Stimulated activated CD8-positive, alpha-beta memory T cell treated with anti-CD3 and anti-CD28 coated beads, Interleukin-7, amount 100 ng/mL, for 24 hours (primary cell): ENCODE data around the gene FAM177B.

Experiments
- DNase-seq: peaks from one replicate; pipeline ENCODE4 v3.0.0-alpha.2; 2020; ENCODE audit warnings: low read depth

The FAM177B gene

DNA sequence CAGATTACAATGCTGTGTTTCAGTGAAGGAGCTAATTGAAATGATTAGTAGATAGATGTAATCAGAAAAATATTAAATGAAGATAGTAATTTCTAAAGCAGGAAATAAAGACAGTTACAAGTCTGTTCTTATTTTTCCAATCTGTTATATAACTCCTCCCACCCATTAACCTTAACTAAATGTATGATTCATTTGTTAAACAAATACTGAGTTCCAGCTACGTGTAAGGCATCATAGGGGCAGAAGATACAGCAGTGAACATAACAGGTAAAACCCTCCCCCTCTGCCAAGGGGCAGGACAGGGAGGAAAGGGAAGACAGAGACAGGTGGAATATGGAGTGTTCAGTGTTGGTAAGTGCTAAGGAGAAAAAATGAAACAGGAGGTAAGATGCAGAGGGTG is at the start of gene FAM177B:
TSS of gene FAM177B (plus strand) at position 231 of the 400 bp plus-strand sequence. CDS start 9,344 bp downstream, outside the sequence.
- DNase-seq: no peak

DNA sequence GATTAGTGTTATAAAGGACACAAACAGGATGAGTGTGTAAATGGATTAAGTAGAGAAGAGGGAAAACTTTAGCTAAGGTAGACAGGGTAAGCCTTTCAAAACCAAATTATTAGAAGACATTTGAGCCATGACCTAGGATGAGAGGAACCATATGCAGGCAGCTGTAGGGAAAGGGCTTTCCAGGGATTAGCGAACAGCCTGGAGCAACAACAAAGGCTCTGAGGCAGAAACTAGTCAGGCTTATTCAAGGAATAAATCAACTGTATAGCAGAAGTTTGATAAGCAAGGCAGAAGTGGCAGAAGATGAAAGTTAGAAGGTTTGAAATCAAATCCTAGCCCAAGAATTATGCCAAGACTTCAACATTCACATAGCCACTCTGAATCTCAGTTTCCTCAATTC is 46.0 kb upstream of the FAM177B start:
- DNase-seq: no peak

DNA sequence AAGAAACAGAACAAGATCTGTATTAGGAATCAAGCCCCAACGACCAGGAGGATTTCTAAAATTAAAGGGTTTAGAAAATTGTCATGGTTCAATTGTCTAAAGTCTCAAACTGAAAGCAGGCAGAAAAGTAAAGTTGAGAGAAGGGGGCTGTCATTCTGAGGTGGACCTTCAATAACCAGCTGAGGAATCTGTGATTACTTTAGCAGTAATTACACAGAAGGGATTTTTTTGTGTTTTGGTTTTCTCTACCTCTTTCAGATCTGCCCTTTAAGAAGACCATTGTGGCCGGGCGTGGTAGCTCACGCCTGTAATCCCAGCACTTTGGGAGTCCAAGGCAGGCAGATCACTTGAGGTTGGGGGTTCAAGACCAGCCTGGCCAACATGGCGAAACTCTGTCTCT is 42.1 kb upstream of the FAM177B start:
- DNase-seq: no peak

DNA sequence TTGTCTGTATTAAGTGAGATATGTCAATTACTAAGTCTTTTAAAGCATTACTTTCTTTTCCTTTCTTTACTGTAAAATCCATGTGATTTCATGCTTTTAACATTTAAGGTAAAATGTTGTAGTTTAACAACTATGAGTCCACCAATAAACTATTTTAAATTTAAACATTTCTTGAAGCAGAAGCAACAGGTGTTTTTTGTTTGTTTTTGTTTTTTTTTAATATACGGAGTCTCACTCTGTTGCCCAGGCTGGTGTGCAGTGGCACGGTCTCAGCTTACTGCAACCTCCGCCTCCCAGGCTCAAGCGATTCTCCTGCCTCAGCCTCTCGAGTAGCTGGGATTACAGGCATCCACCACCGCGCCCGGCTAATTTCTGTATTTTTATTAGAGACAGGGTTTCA is 40.3 kb upstream of the FAM177B start:
- no peak for DNase-seq

DNA sequence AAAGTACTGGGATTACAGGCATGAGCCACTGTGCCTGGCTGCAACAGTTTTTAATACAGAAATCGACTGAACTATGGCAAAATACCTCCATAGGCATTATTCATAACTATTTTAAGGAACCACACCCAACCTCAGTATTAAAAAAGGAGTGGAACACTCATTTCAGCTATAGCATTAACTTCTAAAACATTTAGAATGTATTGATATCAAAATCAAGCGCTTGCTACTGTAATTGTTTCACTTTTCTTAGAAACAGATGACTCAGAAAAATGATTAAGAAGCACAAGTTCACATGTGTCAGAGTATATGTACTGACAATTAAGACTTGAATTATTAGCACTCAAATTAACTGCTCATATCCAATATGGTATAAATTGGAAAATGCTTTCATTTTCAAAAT is 39.8 kb upstream of the FAM177B start:
- DNase-seq: no peak

DNA sequence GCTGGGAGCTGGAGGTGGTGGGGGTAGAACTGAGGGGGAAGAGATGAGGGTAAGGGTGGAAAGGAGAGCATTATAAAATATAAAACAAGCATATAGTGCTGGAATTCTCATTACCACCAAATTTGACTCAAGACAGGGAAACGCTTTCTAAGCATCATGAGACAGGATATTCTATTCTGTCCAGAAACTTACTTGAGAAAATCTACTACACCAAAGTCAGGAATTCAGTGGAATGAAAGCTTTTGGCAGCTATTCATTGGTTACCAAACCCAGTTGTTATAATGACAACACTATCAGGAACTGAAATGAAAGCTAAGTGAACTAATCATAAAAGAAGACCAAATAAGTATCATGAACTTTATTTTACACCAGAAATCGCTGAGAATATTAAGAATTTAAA is 39.2 kb upstream of the FAM177B start:
- DNase-seq: no peak

DNA sequence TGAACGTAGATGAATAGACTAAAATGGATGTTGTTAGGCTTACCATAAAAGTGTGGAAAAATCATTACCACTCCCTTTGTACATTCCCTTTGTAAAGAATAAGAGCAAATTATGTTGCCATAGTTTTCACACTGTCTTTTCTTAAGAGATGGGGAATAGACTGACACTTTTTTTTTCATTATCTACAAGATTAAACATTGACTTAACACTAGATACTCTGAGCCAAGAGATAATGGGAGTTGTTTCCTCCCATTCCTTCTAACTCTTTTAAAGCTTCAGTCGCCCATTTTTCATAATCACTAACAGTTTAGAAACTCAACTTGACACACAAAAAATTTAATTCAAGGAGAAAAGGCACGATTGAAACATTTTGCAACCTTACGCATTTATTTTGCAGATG is 34.8 kb upstream of the FAM177B start:
- no peak for DNase-seq

DNA sequence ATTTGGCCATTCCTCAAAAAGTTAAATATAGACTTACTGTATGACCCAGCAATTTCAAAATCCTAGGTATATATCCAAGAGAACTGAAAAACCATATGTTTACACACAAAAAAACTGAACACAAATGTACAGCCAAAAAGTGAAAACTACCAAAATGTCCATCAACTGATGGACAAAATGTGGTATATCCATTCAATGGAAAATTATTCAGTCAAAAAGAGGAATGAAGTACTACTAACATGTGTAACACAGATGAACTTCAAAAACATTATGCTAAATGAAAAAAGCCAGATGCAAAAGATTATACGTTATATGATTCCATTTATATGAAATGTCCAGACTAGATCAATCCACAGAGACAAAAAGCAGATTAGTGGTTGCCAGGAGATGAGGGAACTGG is 32.7 kb upstream of the FAM177B start:
- DNase-seq: no peak

DNA sequence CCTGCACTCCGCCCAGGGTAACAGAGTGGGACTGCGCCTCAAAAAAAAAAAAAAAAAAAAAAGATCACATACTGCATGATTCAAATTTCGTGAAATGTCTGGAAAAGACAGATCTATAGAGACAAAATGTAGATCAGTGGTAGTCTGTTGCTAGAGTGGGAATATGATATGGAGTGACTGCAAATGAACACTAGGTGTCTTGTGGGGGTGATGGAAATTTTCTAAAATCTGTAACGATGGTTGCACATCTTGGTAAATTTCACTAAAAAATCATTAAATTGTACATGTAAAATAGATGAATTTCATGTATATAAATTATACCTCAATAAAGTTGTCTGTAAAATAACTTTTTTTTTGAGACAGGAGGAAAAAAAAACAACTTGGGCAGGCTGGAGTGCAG is 30.2 kb upstream of the FAM177B start:
- no peak for DNase-seq

DNA sequence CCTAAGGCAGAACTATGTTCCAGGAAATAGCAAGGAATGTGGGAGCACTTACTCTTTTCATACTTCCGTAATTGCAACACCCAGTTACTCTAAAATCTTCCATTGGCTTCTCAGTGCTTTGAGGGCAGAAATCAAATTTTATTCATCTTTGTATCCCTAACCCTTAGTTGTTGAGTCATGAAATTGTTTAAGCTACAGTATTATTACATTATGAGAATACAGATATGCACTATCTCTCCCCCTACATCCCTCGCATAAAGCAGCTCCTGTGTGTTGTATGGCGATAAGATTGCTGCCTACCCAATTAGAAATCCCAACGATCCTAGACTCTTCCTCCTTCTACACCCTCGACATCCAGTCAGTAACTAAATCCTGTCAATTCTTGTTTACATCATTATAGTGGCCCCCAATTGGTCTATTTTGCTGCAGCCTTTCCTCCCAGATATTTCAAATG is 27.3 kb upstream of the FAM177B start:
- DNase-seq: no peak

DNA sequence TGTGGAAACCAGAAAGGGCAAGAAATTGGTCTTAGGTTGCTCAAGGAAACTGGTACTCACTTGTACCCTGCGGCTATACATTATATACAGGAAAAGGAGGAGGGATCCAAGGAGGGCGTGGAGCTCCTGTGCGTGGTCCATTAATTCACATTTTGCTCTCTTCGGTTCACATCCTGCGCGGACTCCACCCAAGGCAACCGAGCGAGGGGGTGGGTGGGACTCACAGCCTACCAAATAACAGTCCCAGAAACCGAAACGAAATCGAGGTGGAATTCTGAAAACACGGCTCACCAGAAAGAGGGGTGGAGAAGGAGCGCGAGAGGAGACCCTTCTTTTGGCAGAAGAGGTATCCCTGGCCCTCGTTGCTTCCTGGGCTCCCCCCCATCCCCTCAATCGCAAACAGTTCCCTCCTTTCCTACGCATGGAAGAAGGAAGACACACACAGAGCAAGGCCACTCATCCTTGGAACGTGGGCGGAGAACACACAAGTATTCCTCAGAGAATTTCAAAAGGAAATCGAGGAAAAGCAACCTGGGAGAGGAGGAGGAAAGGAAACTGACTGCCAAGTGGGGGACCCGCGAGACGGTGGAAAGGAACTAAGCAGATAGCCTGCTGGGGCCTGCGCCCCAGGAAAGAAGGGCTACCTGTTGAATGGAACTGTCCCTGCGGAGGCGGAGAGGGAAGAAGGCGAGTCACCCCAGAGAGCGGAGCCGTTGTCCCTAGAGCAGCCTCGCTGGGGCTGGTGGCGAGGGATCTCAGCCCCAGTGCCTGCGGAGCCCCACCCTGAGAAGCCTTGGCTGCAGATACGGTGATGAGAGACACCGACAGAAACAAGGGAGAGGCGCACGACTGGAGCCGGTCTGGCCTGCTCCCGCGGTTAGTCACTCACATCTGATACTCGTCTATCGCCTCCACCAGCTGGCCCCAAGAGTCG is 25.4 kb upstream of the FAM177B start:
- peak; percentile 11 for DNase-seq

DNA sequence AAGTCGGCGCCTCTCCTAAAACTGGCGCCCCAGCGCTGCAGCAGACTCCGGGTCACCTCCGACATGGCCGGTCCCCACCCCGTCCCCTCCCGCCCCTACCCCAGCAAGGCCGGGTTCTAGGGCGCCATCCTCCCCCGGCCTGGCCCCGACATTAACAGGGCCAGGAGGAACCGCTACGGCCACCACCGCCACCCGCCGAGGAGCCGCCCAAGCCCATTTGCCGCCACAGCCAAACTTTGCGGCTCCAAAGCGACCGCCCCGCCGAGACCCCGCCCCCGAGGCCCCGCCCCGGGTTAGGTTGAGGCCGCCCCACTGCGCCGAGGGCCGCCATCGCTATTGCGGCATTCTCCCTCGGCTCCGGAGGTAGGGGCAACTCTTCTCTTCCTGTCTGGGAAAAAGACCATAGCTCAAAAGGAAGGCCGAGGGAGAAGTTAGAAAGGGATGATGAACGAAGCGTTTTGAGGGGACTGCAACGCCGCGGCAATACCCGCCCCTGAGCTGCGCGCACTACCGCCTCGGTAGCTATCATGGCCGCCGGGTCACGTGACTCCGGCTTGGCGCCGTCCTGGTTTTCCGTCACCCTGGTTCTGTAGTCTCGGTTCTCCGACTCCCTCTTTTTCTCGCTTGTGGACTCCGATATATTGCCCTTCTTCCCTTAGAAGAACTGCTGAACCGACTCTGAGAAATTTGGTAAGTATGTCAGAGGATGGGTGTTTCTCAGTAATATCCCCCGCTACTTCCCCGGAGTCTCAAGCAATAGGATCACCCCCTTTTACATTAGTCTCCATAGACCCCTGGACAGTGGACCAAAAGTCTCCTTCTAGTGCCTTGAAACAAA is 24.5 kb upstream of the FAM177B start, which contains the start of the genes AIDA and BROX:
TSS of gene AIDA (minus strand) at position 239 of the 838 bp plus-strand sequence. CDS start at position 65, 174 bp downstream.
TSS of gene BROX (plus strand) at position 312 of the 838 bp plus-strand sequence. CDS start 3,136 bp downstream, outside the sequence.
- peak; percentile 95 for DNase-seq

DNA sequence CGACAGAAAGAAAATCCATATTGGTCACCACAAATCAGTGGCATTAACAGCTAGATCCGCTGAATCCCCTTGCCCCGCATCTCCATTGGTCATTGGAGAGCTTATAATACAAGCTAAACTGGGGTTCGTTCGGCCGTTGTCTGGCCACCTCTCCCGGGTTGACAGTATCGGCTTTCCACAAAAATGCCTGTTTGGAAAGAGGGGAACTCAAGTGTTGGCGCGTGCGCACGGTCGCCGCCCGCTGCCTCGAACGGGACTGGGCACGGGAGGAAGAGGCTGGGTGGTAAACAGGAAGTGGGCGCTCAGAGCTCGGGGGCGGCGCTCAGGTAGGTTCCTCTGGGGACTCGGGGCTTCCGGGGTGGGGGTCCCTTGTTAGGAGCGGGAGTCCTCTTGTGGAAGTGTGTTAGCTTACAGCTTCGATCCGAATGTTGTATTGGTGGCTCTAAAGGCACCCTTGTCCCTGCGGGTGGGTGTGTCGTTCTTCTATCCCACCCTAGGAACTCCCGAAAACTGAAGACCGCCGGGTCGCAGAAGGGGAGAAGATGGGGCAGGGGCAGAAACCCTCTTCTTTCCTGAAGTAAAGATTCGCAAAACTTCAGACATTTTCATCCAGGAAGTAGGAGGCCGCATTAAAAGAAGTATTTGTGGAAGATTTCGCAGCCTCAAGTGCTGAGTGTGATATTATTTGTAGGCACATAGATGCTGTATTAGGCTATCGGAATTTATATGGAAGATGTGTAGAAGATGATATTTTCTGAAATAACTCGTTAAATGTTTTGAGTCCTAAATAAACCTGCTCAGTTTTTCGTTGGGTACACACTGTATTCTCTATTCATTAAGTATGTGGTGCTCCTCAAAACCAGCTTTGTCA is 23.7 kb upstream of the FAM177B start:
- peak; percentile 79 for DNase-seq

DNA sequence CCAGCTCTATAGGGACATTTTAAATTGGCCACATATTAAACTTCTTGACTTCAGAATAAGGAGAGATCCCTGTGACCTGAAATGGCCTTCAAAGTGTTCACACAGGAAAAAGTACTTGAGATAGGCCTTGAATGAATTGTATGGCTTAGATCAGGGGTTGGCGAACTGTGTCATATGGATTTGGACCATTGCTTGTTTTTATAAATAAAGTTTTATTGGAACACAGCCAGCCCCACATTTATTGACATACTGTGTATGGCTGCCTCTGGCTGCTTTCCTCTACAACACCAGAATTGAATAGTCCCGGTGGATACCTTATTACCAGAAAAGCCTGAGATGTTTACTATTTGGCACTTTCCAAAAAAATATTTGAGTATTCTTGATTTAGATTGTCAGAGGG is 20.6 kb upstream of the FAM177B start:
- no peak for DNase-seq

DNA sequence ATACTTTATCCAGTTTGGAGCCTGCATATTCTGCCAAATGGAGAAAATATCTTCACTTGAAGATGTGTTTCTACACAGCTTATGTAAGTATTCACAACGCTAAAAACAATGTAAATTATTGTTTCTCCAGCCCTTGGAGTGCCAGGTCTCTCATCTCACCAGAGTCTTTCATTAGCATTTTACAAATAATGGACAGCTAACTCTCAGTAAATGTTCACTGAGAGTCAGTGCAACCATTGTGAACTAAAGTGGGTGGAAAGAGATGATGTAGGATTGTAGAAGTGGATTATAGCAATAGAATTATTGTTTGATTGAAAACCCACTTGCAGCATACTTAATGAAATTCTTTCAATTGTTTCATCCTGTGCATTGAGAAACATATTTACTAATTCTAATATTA is 8.3 kb upstream of the FAM177B start:
- DNase-seq: no peak

DNA sequence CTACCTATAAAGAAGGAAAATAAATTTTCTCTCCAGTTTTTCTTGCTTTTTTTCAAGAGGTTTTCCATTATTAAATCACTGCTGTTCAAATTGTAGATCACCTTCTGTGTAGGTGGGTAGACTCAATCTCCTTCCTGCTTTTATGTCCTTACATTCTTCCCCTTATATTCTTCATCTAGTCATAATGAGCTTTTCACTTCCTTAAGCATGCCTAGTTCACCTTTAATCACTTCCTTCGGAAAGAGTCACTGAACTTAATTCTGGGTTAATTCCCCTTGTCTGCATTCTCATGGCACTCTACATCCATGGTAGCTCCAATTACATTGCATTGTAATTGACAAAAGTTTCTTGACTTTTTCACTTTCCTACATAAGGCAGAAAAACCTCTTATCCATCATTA is 6.1 kb upstream of the FAM177B start:
- no peak for DNase-seq

DNA sequence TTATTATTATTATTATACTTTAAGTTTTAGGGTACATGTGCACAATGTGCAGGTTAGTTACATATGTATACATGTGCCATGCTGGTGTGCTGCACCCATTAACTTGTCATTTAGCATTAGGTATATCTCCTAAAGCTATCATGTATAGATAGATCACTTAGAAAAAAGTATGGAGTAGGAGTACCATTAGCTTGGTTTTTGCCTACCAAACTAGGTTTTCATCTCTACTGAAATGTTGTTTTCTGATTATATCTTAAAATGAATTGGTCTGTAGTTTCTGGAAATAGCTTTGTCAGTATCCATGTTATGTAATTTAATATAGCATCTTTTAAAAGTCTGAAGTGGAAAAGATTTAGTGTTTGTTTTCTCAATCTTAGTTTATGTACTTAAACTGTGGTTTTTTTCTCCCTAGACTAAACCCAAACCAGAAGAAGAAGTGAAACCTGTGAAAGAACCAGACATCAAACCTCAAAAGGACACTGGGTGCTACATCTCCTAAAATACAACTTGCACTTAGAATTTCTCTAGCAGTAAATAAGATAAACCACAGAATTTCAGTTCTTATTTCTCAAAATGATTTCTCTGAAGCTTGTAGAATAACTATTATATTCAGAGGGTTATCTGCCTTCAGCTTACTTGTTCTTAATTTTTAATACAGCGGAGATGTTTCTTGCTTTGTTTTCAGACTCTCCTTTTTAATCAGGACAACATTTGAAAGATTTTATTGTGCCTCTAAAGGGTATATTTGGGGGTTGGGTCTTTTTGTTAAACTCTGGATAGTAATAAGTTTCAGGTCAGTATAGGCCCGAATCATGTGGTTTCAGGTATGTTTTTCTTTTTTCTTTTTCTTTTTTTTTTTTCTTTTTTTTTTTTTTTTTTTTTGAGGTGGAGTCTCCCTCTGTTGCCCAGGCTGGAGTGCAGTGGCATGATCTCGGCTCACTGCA is 4.5 kb upstream of the FAM177B start:
- DNase-seq: no peak

DNA sequence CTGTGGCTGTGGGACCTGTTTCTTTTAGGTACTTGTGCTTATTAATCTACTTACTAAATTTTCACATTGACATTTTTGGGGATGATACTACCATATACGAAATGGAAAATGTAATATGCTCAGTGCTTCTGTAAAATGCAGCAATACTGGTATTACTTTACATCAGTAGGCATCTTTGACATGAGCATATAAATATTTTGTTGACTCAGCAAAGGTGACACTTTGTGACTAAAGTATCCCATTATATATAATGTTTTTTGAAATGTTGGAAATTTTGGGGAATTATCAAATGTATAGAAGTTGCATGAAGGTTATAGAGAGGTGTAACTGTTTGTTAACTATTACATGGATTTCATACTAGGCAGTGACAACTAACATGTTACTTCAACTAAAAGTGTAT is 2.3 kb upstream of the FAM177B start:
- no peak for DNase-seq

DNA sequence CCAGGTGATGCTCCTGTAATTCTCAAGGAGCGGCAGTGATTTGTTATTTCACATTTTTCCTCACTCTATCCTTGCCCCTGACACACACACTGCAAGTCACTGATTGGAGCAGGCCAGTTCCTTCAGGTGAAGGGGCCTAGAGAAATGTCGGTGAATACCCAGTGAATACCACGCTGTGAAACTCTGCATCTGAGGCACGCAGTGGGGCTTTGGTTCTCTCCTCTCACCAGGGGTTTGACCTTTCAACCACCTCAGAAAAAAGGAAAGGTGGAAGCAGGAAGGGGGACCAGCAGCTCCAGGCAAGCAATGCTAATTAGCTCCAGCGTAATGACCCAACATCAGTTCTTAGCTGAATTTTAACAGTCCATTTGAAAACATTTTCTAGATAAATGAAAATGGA is 532 bp upstream of the FAM177B start:
- DNase-seq: no peak

DNA sequence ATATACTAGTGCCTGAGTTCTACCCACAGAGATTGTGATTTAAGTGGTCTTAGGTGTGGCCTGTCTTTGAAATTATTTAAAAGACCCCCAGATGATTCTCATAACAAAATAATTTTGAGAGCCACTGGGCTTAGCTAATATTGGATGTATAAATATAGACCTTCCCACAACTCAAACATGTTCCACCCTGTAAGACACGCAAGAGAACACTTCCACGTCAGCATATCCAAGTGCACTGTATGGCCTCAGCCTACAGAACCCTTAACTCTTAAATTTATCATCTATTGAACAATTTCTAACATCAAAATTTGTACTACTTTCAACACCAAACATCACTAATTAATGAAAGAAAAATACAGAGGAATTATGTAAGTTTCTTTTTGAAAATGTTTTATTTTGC is 2.5 kb downstream of the FAM177B start:
- DNase-seq: no peak

DNA sequence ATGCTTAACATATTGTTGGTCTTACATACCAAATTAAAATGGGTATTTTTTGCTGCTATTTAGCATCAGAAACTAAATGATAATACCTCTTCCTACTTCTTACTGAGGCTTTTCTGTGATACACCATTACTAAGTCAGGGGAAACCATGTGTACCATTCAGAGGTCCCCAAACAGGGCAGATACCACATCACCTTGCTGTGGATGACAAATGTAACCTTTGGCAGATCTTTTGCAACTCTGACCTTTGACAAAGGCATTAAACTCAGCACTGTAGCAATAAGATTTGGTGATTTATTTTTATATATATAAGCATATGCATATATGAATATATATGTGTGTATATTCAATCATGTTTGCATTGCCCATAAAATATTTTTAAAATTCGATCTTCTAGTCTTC is 2.9 kb downstream of the FAM177B start:
- DNase-seq: no peak
